ENCODE results near the gene AGAP1. TPM values are rescaled to one million over a fixed set of nuclear protein-coding genes. Genes with fewer than 3 reads are reported as not detected.

AGAP1 gene
- total RNA-seq, 1 donor, result 18.5 TPM

DNA sequence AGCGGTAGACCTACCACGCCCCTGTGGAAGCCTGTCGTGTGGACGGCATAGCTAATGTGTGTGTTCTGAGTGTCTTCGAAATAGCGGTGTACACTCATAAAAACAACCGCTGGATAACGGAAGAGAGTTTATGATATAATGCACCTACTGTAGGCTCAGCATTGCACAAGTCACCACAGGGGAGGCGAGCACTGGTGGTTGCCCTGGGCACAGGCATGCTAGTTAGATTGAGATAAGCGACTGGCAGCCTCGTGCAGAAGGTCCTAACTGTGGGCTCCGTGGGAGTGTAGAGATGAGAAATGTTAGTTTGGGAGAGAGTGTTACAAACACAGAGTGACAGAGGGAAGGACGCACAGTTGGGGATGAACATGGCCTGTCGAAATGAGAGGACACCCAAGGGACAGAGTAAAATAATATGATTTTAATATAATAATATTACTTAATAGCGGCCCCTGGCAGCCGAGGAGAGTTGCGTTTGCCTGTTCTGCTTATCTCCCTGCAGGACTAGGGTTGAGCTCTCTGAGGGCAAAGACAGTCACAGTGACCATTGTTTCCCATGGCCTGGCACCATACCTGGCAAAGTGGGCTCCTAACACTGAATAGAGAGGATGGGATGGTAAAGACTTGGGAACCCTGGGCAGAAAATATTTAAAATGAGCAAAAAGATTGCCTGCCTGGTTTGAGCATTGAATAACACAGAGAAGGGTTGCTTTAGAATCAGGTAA lies 470.2 kb downstream of the AGAP1 start:
- TF ChIP-seq, protein P1, sequence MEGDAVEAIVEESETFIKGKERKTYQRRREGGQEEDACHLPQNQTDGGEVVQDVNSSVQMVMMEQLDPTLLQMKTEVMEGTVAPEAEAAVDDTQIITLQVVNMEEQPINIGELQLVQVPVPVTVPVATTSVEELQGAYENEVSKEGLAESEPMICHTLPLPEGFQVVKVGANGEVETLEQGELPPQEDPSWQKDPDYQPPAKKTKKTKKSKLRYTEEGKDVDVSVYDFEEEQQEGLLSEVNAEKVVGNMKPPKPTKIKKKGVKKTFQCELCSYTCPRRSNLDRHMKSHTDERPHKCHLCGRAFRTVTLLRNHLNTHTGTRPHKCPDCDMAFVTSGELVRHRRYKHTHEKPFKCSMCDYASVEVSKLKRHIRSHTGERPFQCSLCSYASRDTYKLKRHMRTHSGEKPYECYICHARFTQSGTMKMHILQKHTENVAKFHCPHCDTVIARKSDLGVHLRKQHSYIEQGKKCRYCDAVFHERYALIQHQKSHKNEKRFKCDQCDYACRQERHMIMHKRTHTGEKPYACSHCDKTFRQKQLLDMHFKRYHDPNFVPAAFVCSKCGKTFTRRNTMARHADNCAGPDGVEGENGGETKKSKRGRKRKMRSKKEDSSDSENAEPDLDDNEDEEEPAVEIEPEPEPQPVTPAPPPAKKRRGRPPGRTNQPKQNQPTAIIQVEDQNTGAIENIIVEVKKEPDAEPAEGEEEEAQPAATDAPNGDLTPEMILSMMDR (IDR thresholded peaks at IDR 0.05; ENCODE audit: extremely low read depth, low read depth, low read length), result no peak
- Histone ChIP-seq H3K79me2 (ENCODE audit: insufficient read depth, low read length) (no peaks in the 10 kb centered on the region), H3K27ac (ENCODE audit: low read depth, low read length) (no peak overlapping the region), H2AFZ (ENCODE audit: low read length) (no peak overlapping the region), H3K9me3 (ENCODE audit: low read depth, low read length) (no peaks in the 10 kb centered on the region), H3K4me2 (ENCODE audit: insufficient read depth, low read length) (no peak overlapping the region), H3K27me3 (ENCODE audit: insufficient read depth, low read length) (no peaks in the 10 kb centered on the region), H3K4me1 (ENCODE audit: insufficient read depth, low read length) (no peaks in the 10 kb centered on the region), H4K20me1 (ENCODE audit: insufficient read depth, low read length) (no peaks in the 10 kb centered on the region), H3K4me3 (ENCODE audit: insufficient read depth, low read length) (no peak overlapping the region), H3K36me3 (ENCODE audit: insufficient read depth, low read length) (no peaks in the 10 kb centered on the region)
- DNase-seq (ENCODE audit: insufficient read length, low spot score, missing footprints), result peak; percentile 65

DNA sequence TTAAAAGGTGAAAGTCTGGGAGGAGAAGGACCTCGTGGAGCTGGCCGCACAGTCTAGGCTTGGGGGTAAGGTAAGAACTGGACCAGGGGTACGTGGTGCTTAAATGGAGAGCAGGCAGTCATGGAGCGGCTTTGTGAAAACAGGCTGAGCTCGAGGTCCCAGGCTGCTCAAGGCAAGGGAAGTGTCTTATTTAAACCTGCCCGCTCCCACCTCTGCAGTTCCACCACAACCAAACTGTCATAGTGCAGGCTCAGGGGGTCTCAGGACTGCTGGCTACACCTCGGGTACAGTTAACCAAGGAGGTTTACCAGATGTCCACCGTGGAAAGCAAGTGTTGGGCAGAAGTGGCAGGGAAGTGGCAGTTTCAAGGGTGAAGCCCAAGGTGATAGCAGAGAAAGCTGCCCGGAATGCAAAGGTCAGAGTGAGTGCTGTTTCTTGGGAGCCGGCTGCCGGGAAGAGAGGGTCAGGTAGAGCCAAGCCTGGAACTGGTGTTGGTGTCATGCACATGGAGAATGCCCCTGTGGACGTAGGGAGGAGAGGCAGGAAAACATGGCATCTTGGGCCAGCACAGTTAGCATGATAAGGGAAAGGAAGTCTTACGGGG lies 471.0 kb downstream of the AGAP1 start:
- Histone ChIP-seq H3K4me2 (ENCODE audit: insufficient read depth, low read length) (no peak overlapping the region), H3K4me1 (ENCODE audit: insufficient read depth, low read length) (no peaks in the 10 kb centered on the region), H3K4me3 (ENCODE audit: insufficient read depth, low read length) (no peak overlapping the region), H3K79me2 (ENCODE audit: insufficient read depth, low read length) (no peaks in the 10 kb centered on the region), H2AFZ (ENCODE audit: low read length) (no peak overlapping the region), H3K9me3 (ENCODE audit: low read depth, low read length) (no peaks in the 10 kb centered on the region), H3K27me3 (ENCODE audit: insufficient read depth, low read length) (no peaks in the 10 kb centered on the region), H3K36me3 (ENCODE audit: insufficient read depth, low read length) (peaks cover 4% of the 10 kb centered on the region), H3K27ac (ENCODE audit: low read depth, low read length) (no peak overlapping the region), H4K20me1 (ENCODE audit: insufficient read depth, low read length) (no peaks in the 10 kb centered on the region)
- DNase-seq (ENCODE audit: insufficient read length, low spot score, missing footprints), result no peak
- TF ChIP-seq, protein P1 (IDR thresholded peaks at IDR 0.05; ENCODE audit: extremely low read depth, low read depth, low read length), result no peak

DNA sequence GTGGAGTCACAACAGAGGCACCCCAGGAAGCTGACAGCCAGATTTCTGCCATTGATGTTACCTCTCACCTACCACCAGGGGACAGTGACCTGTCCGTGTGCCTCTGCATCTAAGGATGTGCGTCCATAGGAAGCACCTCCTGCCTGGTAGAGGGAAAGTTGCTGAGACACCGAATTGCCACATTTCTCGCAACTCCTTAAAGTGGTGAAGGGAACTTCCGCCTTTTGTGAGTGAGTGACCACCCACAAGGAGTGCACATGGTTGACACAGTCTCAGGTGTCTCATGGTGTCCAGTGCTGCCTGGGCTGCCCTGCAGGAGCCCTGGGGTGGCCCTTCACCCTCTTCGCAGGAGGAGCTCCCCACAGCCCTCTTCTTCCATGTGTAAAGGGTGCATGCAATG lies 472.6 kb downstream of the AGAP1 start:
- H3K9me3 ChIP-seq (ENCODE audit: low read depth, low read length), result no peaks in the 10 kb centered on the region
- H3K79me2 ChIP-seq (ENCODE audit: insufficient read depth, low read length), result no peaks in the 10 kb centered on the region
- peaks cover 4% of the 10 kb centered on the region for H3K36me3 ChIP-seq (ENCODE audit: insufficient read depth, low read length)
- TF ChIP-seq, protein P1 (IDR thresholded peaks at IDR 0.05; ENCODE audit: extremely low read depth, low read depth, low read length), result no peak
- H4K20me1 ChIP-seq (ENCODE audit: insufficient read depth, low read length), result no peaks in the 10 kb centered on the region
- H3K4me3 ChIP-seq (ENCODE audit: insufficient read depth, low read length), result no peak overlapping the region
- DNase-seq (ENCODE audit: insufficient read length, low spot score, missing footprints), result no peak
- no peak overlapping the region for H3K27ac ChIP-seq (ENCODE audit: low read depth, low read length)
- no peaks in the 10 kb centered on the region for H3K27me3 ChIP-seq (ENCODE audit: insufficient read depth, low read length)
- H3K4me1 ChIP-seq (ENCODE audit: insufficient read depth, low read length), result no peaks in the 10 kb centered on the region
- no peak overlapping the region for H3K4me2 ChIP-seq (ENCODE audit: insufficient read depth, low read length)
- H2AFZ ChIP-seq (ENCODE audit: low read length), result no peak overlapping the region

DNA sequence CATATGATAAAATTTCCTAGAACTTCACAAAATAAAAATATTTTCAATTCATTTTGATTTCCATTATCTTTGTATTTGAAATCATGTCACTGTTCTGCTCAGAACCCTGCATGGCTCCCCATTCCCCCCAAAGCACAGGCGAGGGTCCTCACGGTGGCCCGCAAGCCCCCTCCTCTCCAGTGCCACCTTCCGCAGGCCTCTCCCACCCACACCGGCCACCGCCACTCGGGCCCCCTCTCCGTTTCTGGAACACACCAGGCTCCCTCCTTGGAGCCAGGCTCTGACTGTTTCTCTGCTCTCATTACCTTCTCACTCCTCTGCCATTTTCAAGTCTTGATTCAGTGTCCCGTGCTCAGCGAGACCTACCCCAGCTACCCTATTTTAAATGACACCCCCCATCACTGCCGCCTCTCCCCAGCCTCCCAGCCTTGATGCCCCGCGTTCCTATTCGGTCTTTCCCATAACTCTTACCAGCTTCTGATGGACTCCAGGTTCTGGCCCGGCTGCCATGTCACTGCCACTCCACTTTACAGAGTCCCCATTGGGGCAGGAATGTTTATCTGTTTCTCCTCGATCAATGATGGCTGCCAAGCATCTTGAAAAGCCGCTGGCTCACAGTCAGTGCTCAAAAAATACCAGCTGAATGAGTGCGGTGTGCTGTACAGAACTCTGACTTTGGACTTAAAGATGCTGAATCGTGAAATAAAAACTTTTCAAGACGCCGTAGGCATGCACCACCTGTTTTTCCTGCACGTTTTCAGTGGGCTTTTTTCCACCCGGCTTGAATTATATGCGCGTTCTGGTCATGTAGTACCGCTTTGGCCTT lies 473.3 kb downstream of the AGAP1 start:
- no peak overlapping the region for H3K27ac ChIP-seq (ENCODE audit: low read depth, low read length)
- TF ChIP-seq, protein P1 (IDR thresholded peaks at IDR 0.05; ENCODE audit: extremely low read depth, low read depth, low read length), result no peak
- peaks cover 4% of the 10 kb centered on the region for H3K36me3 ChIP-seq (ENCODE audit: insufficient read depth, low read length)
- no peaks in the 10 kb centered on the region for H3K27me3 ChIP-seq (ENCODE audit: insufficient read depth, low read length)
- no peak overlapping the region for H2AFZ ChIP-seq (ENCODE audit: low read length)
- H3K4me1 ChIP-seq (ENCODE audit: insufficient read depth, low read length), result no peaks in the 10 kb centered on the region
- H3K4me3 ChIP-seq (ENCODE audit: insufficient read depth, low read length), result no peak overlapping the region
- H4K20me1 ChIP-seq (ENCODE audit: insufficient read depth, low read length), result no peaks in the 10 kb centered on the region
- no peaks in the 10 kb centered on the region for H3K79me2 ChIP-seq (ENCODE audit: insufficient read depth, low read length)
- DNase-seq (ENCODE audit: insufficient read length, low spot score, missing footprints), result no peak
- H3K4me2 ChIP-seq (ENCODE audit: insufficient read depth, low read length), result no peak overlapping the region
- H3K9me3 ChIP-seq (ENCODE audit: low read depth, low read length), result no peaks in the 10 kb centered on the region
